KMS-11 (cell line): ENCODE measurements around the gene RNGTT.

Source experiments
- H2AFZ ChIP-seq: fragments of 200-600 bp; sonication (generic); 2 replicates; pipeline ENCODE4 v1.6.1; 2016; ENCODE audit warnings: antibody characterized with exemption, mixed run types, low read depth
- H3K27ac ChIP-seq: fragments of 200-600 bp; sonication (generic); 2 replicates; pipeline ENCODE4 v1.6.1; 2016; ENCODE audit warnings: mild to moderate bottlenecking, mixed run types
- H3K27me3 ChIP-seq: fragments of 200-600 bp; sonication (generic); 2 replicates; pipeline ENCODE4 v1.6.1; 2017; ENCODE audit warnings: mild to moderate bottlenecking, low read depth, mixed run types, moderate library complexity; ENCODE audit not compliant: insufficient read depth
- H3K36me3 ChIP-seq: fragments of 200-600 bp; sonication (generic); 2 replicates; pipeline ENCODE4 v1.6.1; 2017; ENCODE audit warnings: mild to moderate bottlenecking, mixed run types; ENCODE audit not compliant: insufficient read depth
- H3K4me1 ChIP-seq: fragments of 200-600 bp; sonication (generic); 2 replicates; pipeline ENCODE4 v1.6.1; 2016; ENCODE audit warnings: mild to moderate bottlenecking, low read depth, mixed run types; ENCODE audit not compliant: poor library complexity, severe bottlenecking
- H3K4me2 ChIP-seq: fragments of 200-600 bp; sonication (generic); 2 replicates; pipeline ENCODE4 v1.7.0; 2016; ENCODE audit warnings: mild to moderate bottlenecking, mixed run types
- H3K4me3 ChIP-seq: fragments of 200-600 bp; sonication (generic); IDR thresholded peaks from 2 replicates; pipeline ENCODE4 v1.6.1; 2017; ENCODE audit warnings: low read depth, low read length, mixed read lengths; ENCODE audit not compliant: insufficient read depth
- H3K79me2 ChIP-seq: fragments of 200-600 bp; sonication (generic); 2 replicates; pipeline ENCODE4 v1.6.1; 2016; ENCODE audit warnings: low read depth, mixed run types; ENCODE audit not compliant: insufficient read depth
- H3K9ac ChIP-seq: fragments of 200-600 bp; sonication (generic); 2 replicates; pipeline ENCODE4 v1.6.1; 2016; ENCODE audit warnings: mild to moderate bottlenecking, mixed run types
- H4K20me1 ChIP-seq: fragments of 200-600 bp; sonication (generic); 2 replicates; pipeline ENCODE4 v1.6.1; 2016; ENCODE audit warnings: mild to moderate bottlenecking, mixed run types; ENCODE audit not compliant: insufficient read depth
- TF ChIP-seq, protein P1 (sequence below): fragments of 200-600 bp; sonication (generic); conservative IDR thresholded peaks from 2 replicates; pipeline ENCODE4 v1.6.1; 2017; ENCODE audit warnings: low read depth, mild to moderate bottlenecking, antibody characterized with exemption, low read length, moderate library complexity, mixed read lengths

RNGTT gene

GRCh38 chr6:88586371-88587149, 376.9 kb downstream of the RNGTT start:
- TF ChIP-seq, protein P1, sequence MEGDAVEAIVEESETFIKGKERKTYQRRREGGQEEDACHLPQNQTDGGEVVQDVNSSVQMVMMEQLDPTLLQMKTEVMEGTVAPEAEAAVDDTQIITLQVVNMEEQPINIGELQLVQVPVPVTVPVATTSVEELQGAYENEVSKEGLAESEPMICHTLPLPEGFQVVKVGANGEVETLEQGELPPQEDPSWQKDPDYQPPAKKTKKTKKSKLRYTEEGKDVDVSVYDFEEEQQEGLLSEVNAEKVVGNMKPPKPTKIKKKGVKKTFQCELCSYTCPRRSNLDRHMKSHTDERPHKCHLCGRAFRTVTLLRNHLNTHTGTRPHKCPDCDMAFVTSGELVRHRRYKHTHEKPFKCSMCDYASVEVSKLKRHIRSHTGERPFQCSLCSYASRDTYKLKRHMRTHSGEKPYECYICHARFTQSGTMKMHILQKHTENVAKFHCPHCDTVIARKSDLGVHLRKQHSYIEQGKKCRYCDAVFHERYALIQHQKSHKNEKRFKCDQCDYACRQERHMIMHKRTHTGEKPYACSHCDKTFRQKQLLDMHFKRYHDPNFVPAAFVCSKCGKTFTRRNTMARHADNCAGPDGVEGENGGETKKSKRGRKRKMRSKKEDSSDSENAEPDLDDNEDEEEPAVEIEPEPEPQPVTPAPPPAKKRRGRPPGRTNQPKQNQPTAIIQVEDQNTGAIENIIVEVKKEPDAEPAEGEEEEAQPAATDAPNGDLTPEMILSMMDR, result no peak
- H3K4me1 ChIP-seq, result no peaks in the 10 kb centered on the region
- no peak overlapping the region for H3K4me3 ChIP-seq
- no peak overlapping the region for H3K9ac ChIP-seq
- no peak overlapping the region for H2AFZ ChIP-seq
- no peak overlapping the region for H3K4me2 ChIP-seq
- no peak overlapping the region for H3K27ac ChIP-seq
- H3K36me3 ChIP-seq, result no peaks in the 10 kb centered on the region
- H4K20me1 ChIP-seq, result no peaks in the 10 kb centered on the region
- H3K27me3 ChIP-seq, result no peaks in the 10 kb centered on the region
- H3K79me2 ChIP-seq, result no peaks in the 10 kb centered on the region

DNA sequence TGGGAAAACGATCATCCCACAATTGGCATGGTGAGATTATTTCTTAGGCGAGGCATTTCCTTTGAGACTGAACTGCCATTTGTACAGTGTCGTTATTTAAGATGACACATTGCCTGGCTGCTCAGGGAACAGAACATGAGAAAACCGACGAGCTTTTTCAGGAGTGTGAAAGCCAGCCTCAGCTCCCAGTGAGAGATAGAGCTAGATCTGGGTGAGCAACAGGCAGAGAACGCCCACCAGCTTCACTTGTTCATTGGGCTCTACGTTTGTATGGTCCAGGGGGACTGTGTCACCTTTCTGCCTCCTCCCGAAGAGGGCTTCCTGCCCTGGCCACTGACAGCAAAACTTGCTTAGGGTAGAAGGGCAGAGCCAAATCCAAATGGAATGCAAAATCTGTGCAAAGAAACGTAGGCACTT, 378.1 kb downstream of the RNGTT start:
- Histone ChIP-seq H3K27ac (no peak overlapping the region), H3K9ac (no peak overlapping the region), H3K79me2 (no peaks in the 10 kb centered on the region), H3K4me1 (no peaks in the 10 kb centered on the region), H3K4me2 (no peak overlapping the region), H3K27me3 (no peaks in the 10 kb centered on the region), H3K4me3 (no peak overlapping the region), H4K20me1 (no peaks in the 10 kb centered on the region), H2AFZ (no peak overlapping the region), H3K36me3 (no peaks in the 10 kb centered on the region)
- TF ChIP-seq, protein P1, result no peak

DNA sequence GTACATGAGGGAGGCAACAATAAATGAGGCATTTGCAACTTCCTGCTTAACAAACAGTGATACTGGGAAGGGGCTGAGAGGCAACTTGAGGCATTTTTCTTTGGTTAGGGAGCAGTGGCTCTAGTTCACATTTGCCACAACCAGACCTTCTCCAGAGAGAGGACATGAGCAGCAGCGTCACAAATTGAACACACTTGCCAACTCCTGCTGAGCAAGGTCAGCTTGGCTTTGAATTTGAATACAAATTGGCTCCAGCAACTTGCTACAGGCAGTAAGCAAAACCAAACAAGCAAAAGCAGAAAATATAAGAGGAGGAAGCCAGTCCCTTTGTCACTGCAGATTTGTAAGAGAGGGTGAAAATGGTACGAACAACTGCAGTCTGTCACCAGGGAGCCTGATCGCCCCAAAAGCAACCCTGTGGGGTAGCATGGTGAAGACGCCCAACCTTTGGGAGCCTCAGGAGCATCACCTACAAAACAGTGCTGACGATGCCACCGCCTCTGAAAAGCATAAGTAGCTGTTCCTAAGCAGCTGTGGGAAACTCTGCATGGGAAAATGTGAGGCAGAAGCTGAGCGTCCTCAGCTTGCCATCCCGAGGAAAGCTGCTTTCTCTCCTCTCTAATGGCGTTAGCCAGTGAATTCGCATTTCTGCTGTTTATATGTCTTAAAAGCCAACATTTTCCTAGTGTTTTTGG, 378.7 kb downstream of the RNGTT start:
- H3K9ac ChIP-seq, result no peak overlapping the region
- H3K27me3 ChIP-seq, result no peaks in the 10 kb centered on the region
- H3K27ac ChIP-seq, result no peak overlapping the region

GRCh38 chr6:88577461-88577860, 386.0 kb downstream of the RNGTT start:
- Histone ChIP-seq H3K4me3 (no peak overlapping the region), H3K27ac (no peak overlapping the region)
- TF ChIP-seq, protein P1, result no peak

More for the DNA sequence above, 378.7 kb downstream of the RNGTT start:
- TF ChIP-seq, protein P1, result no peak
- H3K4me3 ChIP-seq, result no peak overlapping the region
- no peaks in the 10 kb centered on the region for H4K20me1 ChIP-seq
- no peaks in the 10 kb centered on the region for H3K36me3 ChIP-seq
- H2AFZ ChIP-seq, result no peak overlapping the region
- no peak overlapping the region for H3K4me2 ChIP-seq
- H3K4me1 ChIP-seq, result no peaks in the 10 kb centered on the region
- no peaks in the 10 kb centered on the region for H3K79me2 ChIP-seq

More at GRCh38 chr6:88577461-88577860, 386.0 kb downstream of the RNGTT start:
- Histone ChIP-seq H3K79me2 (no peaks in the 10 kb centered on the region), H4K20me1 (no peaks in the 10 kb centered on the region), H3K4me1 (no peaks in the 10 kb centered on the region), H3K27me3 (no peaks in the 10 kb centered on the region), H3K4me2 (no peak overlapping the region), H2AFZ (no peak overlapping the region), H3K36me3 (no peaks in the 10 kb centered on the region), H3K9ac (no peak overlapping the region)
